HG03025 (cell line): Measurements from ENCODE around the gene PCED1B.

Source experiments
- ATAC-seq: cut with Tn5 transposase; IDR thresholded peaks from one replicate; pipeline ENCODE4 v1.9.1; 2021; ENCODE audit warnings: mild to moderate bottlenecking, moderate library complexity; ENCODE audit not compliant: unreplicated experiment, low FRiP score

The PCED1B gene

GRCh38 chr12:47087088-47087688 is 7.8 kb downstream of the PCED1B start:
- no peak for ATAC-seq

- no peak for ATAC-seq
Observed at GRCh38 chr12:47088021-47088944, 8.9 kb downstream of the PCED1B start.

GRCh38 chr12:47091009-47091408 is 11.6 kb downstream of the PCED1B start:
- ATAC-seq, result no peak

- no peak for ATAC-seq
Observed at GRCh38 chr12:47094804-47095203, 15.4 kb downstream of the PCED1B start.

- no peak for ATAC-seq
Observed at GRCh38 chr12:47095446-47096236, 16.2 kb downstream of the PCED1B start.

- ATAC-seq, result no peak
Observed at GRCh38 chr12:47097276-47097896, 18.0 kb downstream of the PCED1B start.

- no peak for ATAC-seq
Observed at GRCh38 chr12:47098099-47098498, 18.7 kb downstream of the PCED1B start.

GRCh38 chr12:47099610-47100009 is 20.2 kb downstream of the PCED1B start:
- ATAC-seq, result no peak

GRCh38 chr12:47100160-47100559 is 20.7 kb downstream of the PCED1B start:
- no peak for ATAC-seq

- no peak for ATAC-seq
Observed at GRCh38 chr12:47102406-47102805, 23.0 kb downstream of the PCED1B start.

GRCh38 chr12:47102845-47103651 is 23.6 kb downstream of the PCED1B start:
- no peak for ATAC-seq

- no peak for ATAC-seq
Observed at GRCh38 chr12:47105914-47106674, 26.7 kb downstream of the PCED1B start.

- no peak for ATAC-seq
Observed at GRCh38 chr12:47107446-47107845, 28.0 kb downstream of the PCED1B start.

- ATAC-seq, result no peak
Observed at GRCh38 chr12:47107926-47108325, 28.5 kb downstream of the PCED1B start.

- no peak for ATAC-seq
Observed at GRCh38 chr12:47110011-47110541, 30.7 kb downstream of the PCED1B start.

GRCh38 chr12:47110718-47111391 is 31.4 kb downstream of the PCED1B start:
- no peak for ATAC-seq

- no peak for ATAC-seq
Observed at GRCh38 chr12:47111392-47111778, 32.0 kb downstream of the PCED1B start.

- ATAC-seq, result no peak
Observed at GRCh38 chr12:47111854-47112253, 32.4 kb downstream of the PCED1B start.
